IPS DF 19.7 (cell line): ENCODE results near the gene GNAT2.

Experiments
- DNase-seq: peaks from one replicate; pipeline ENCODE4 v3.0.0-alpha.2; 2013; ENCODE audit warnings: low read depth, low spot score

GNAT2 gene

DNA sequence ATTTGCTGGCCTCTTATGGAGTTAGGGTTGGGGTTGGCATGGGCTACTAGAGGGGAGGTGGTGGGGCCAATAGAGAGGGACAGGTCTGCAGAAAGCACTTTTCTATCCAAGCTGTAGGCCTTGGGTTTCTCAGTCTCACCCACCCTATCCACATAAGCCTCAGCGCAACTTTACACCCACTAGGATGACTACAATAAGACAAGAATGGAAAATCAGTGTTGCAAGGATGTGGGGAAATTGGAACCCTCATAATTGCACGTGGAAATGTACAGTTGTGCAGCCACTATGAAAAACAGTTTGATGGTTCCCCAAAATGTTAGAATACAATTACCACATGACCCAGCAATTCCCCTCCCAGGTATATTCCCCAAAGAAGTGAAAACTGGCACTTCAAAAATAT is 22.4 kb upstream of the GNAT2 start:
- DNase-seq: no peak

GRCh38 chr1:109641078-109641740 is 21.8 kb upstream of the GNAT2 start:
- DNase-seq: no peak

DNA sequence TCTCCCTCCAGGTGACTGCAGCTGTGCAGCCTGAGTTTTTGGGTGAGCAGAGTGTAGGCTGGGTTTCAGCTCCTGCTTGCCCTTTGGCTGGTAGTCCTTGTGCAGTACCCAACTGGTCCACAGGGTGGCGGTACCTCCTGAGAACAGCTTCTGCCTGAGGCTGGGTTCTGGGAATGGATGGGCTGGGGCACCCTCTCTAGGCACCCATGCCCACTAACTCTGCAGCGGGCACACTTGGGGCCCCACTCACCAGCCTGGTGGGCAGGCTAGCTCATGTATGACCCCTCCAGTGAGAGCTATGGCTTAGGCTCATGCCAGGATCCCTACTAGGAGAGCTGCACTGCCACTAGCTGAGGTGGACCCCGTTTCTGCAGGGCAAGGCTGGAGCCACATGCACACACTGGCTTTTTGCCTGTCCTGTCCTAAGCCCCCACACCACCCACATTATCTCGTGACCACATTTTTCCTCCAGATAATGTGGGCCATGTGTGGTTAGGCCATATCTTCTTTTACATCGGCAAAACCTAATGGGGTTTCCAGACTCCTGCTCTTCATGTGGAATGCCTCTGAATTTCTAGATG is 21.0 kb upstream of the GNAT2 start:
- DNase-seq: no peak

- DNase-seq: no peak
Observed at GRCh38 chr1:109639841-109640184, 20.4 kb upstream of the GNAT2 start.

DNA sequence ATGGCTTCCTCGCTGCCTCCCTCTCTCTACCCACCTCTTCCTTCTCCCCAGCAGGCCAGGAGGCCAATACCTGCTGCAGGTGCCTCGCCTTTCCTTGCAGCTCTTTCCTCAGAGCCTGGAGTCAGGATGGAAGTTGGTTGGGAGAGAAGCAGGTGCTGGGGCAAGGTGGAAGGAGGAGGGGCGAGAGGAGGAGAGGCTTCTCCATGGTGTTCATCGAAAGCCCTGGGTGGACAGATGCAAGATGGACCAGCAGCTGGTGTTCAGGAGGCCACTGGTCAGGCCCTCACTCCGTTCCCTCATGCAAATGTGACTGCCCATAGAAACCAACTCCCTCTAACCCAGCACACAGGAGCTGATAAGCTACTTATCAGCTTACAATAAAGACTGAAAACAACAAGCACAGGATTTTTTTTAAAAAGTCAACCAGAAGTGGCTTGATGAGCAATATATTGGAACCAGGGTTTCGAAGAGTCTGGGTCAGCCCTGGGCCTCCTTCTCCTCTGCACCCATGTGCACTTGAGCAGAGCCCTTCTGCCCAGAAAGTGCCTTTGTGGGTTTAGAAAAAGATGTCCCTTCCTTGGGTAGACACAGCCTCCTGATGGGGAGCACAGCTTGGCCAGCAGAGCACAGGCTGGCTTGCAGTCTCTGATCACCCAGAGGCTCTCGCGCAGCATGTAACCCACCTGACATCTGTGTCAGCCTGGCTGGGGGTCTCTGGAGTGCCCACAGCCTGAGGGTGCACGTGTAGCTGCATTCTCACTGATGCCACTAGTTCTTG is 19.8 kb upstream of the GNAT2 start:
- DNase-seq: no peak

DNA sequence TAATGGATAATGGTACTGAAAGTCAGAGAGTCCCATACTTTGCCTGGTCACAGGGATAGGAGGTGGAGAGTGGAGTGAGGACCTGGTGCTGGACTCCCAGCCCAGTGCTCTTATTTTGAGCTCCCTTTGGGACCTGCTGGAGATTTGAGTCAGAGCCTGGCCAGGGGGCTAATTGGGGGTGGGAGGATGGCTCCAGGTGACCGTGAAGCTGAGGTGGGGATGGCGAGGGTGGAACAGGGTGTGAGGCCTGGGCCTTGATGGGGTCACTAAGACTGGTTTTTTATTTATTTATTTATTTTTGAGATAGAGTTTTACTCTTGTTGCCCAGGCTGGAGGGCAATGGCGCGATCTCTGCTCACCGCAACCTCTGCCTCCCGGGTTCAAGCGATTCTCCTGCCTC is 18.0 kb upstream of the GNAT2 start:
- DNase-seq: no peak

DNA sequence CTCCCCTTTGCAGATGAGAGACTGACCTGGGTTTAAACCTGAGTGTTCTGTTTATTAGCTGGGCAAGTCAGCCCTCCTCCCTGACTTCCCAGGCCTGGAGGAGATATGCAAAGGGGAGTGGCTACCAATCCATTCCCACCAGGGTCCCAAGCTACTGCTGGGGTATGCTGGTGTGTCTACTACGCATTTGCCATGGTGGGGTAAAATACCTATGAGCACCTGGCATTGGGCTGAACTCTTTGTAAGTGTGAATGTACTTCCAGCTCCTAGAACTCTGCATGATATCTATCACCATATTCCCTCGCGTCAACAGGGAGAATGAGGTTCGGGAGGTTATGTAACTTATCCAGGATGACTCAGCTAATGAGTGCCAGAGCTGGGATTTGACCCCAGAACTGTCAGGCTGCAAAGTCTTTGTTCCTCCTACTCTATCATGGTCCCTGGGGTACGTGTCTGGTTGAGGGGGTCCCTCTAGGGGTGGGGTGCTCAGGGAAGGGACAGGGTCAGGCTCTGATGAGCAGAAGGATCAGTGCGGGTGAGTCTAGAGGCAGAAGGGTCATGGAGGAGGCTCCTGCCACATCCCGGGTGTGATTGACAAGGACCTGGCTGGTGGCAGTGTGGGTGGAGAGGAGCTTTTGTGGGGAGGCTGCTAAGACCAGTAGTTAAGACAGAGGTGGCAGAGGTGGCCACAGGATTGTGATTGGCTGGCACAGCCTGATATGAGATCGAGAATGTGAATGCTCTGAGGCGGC is 17.0 kb upstream of the GNAT2 start:
- DNase-seq: no peak

DNA sequence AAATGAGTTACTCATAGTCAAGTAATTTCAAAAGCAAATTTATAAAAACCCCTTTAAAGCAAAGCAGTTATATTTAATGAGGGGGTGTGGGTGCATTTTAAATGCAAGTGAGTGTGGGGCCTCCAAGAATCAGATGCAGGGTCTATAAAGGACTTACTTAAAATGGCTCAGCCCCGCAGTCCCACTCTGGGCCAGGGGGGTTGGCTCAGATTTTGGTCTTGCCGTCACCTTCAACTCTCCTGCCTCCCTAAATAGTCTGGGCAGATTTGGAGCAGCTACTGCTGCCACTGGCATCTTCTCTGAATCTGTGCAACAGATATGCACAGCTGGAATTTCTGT is 16.4 kb upstream of the GNAT2 start:
- DNase-seq: no peak

GRCh38 chr1:109634771-109635750 is 15.6 kb upstream of the GNAT2 start:
- no peak for DNase-seq

- no peak for DNase-seq
Observed at GRCh38 chr1:109634292-109634691, 14.9 kb upstream of the GNAT2 start.

- no peak for DNase-seq
Observed at GRCh38 chr1:109632671-109633346, 13.4 kb upstream of the GNAT2 start.

DNA sequence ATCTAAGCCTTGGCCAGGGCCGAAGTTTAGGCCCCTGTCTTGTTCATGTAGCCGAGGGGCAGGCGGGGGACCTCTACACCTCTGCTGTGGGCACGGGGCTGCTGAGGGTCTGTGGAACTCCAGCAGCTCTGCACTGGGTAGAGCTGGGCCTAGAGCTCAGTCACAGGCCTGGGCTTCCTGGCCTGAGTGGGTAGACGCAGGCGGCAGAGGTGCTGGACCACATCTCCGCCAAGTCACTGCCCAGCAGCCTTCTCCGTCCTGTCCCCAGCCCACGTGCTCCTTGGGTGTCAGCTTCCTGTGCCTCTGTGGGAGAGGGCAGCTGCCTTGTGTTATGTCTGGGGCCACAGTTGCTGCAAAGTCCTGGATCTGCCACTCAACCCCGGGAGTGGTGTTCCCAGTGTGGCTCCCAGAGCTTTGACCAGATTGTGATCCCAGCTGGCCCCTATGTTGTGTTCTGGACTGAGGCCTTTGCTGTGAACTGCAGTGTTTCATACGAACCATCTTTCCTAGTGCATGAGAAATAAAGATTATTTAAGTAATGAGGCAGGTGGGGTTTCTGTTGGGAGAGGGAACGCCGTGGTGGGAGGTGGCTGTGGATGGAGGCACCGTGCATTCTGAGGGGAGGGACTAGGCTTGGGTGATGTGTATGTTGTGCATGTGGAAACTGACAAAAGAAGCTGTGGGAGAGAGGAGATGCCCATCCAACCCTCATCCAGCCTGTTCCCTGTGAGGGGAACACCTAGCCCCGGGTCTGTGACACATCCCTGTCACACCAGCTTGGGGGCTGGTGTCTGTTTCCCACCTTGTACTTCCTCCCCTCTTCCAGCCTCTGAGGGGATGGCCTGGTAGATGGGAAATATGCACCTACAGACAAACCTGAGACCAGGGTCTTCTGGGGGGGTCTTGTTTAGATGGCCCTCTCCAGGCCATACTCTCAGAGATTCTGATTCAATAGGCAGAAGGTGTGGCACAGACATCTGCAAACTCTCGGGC is 12.4 kb upstream of the GNAT2 start:
- no peak for DNase-seq

GRCh38 chr1:109630898-109631512 is 11.6 kb upstream of the GNAT2 start:
- no peak for DNase-seq

DNA sequence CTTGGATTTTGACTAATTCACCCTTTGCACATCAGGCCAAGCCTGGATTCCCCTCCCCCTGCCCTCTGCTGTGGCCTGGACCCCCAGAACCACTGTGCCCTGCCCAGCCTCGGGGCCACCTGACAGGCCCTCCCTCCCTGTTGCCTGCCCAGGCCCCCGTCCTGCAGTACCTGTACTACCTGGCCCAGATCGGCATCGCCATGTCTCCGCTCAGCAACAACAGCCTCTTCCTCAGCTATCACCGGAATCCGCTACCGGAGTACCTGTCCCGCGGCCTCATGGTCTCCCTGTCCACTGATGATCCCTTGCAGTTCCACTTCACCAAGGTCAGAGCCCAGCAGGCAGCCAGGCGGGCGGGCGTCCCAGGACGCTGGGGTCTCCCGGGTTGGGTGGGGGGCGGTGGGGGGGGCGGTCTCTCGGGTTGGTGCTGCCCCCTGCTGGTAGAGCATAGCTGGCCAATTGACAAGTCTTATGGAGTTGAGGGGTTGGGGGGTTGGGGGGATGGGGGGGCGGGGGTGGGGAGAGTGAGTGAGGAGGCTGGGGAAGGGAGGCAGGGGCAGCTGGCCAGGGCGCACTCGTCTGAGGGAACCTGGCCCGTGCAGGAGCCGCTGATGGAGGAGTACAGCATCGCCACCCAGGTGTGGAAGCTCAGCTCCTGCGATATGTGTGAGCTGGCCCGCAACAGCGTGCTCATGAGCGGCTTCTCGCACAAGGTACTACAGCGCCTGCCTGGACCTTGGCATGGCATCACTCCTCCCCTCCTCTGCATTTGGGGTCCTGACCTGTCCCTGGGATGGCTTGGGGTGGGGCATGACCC is 10.9 kb upstream of the GNAT2 start:
- no peak for DNase-seq

DNA sequence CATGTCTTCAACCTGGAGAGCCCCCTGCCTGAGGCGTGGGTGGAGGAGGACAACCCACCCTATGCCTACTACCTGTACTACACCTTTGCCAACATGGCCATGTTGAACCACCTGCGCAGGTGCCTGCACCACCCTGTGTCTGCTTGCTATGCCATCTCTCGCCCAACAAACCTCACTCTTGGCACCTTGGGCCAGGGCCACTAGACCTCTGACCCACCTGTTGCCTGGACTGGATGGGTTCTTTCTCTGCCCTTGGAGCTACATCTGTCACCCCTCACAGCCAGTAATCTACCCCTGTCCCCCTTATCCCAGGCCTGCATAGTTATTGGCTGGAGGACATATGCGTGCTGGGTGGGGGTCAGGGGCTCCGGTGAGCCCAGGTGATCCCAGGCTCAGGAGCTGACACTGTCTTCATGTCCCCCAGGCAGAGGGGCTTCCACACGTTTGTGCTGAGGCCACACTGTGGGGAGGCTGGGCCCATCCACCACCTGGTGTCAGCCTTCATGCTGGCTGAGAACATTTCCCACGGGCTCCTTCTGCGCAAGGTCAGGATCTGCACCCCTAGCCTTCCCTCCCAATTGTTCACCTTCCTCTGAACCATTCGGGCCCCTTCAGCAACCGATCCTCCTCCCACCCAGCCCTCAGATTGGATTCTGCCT is 10.1 kb upstream of the GNAT2 start:
- no peak for DNase-seq

- DNase-seq: no peak
Observed at GRCh38 chr1:109628540-109629321, 9.3 kb upstream of the GNAT2 start.
